ENCODE data around the gene HDAC4.

Gene HDAC4

GRCh38 chr2:239429473-239430350 is 28.9 kb upstream of the HDAC4 start:
- DNase-seq (ENCODE audit: low read depth), result no peak

GRCh38 chr2:239425631-239426030 is 24.8 kb upstream of the HDAC4 start:
- DNase-seq (ENCODE audit: low read depth), result no peak

- no peak for DNase-seq (ENCODE audit: low read depth)
These were observed 23.7 kb upstream of the HDAC4 start for GRCh38 chr2:239424337-239425045.

DNA sequence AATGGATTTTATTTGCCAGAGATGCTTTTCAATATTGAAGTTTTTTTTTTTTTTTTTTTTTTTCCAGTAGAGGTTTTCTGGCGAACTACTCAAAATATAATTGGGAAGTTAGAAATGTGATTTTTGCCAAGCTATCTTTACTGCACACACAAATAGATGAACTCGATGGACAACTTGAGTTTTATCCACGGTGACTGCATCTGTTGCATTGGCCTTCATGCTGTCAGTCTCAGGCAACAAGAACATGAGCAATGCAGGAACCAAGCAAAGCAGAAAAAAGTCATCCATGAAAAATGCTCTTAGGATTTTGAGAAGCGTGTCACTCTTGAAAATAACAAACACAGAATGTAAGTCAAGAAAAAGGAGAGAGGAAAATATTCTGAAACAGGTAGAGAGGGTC is 22.7 kb upstream of the HDAC4 start:
- no peak for DNase-seq (ENCODE audit: low read depth)

DNA sequence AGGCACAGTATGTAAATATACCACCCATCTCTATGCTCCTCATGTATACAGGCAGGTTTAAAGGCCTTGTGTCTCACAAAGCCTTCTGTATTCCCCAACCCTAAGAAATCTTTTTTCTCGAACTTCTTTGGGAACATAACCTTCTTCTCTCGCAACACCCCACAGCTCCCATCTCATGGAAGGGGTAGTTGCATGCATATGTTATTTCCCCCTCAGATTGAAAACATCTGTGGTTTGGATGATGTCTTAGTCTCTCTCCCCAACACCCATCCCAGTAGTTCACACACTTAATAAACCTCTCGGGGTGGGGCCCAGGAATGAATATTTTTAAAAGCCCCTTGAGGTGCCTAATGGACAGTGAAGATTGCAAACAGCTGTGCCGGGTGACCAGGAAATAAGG is 21.0 kb upstream of the HDAC4 start:
- DNase-seq (ENCODE audit: low read depth), result no peak

- DNase-seq (ENCODE audit: low read depth), result no peak
These were observed 19.3 kb upstream of the HDAC4 start for GRCh38 chr2:239420082-239420481.

DNA sequence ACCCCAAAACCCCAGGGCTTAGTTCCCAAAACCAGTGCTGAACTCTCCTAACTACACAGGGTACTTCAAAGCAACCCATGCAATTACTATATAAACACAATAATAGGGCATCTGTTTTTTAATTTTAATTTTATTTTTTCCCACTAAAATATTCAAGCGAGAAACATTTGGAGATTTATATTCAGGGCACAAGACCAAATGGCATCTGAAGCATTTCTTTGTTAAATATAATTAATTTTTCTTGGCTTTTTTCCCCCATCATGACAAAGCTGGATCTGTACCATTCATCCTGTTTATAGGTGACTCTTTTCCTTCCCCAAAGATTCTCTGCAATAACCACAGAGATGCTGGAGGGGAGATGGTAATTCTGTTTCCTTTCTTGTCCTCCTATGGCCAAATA is 18.1 kb upstream of the HDAC4 start:
- no peak for DNase-seq (ENCODE audit: low read depth)

GRCh38 chr2:239412905-239413603 is 12.2 kb upstream of the HDAC4 start:
- no peak for DNase-seq (ENCODE audit: low read depth)

DNA sequence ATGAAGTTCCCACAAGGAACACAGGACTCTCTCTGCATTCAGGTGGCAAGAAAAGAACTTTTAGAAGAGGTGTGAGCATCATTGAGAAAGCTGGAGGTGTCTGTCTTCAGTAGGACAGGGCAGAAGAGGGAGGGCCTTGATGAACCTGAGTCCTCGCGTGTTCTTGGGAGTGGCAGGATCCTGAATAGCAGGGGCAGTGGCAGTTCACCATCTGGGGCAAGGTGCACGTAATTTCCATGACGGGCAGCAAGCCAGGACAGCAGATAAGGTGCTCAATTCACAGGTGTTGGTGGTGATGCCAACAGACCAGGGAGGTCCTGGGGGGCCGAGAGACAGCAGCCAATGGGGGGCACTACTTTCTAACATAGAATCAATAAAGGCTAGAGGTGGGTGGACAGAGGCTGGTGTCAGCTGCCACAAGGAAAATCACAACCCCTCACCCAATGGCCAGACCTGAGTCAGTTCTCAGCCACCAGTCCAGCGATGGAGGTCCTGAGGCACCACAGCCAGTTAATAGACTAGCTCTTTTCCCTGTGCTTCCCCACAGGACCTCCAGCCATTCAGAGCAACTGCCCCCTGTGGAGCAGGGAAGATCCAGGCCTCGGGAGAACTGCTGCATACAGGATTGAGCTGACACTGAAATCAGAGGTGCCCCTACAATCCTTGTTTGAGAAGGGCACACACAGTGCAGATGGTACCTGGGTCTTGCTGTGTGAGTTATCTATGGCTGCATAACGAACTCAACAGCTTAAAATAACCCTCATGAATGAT is 10.9 kb upstream of the HDAC4 start:
- DNase-seq (ENCODE audit: low read depth), result no peak

DNA sequence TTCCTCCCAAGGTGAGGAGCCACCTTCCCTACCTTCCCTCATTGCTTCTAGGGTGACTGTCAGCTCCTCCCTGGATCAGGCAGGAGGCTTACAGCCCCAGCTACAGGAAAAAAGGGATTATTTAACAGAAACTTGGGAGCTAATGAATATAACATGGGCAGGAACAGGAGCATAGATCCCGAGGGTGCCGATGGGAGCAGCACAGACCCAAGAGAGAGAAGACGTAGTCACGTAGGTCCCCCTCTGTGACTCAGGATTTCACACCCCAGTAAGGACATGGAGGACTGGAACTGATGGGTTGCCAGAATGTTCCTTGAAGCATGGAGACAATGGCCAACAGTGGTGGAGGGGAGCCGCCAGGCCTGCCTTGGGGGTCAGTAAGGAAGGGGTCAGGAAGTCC is 10.3 kb upstream of the HDAC4 start:
- no peak for DNase-seq (ENCODE audit: low read depth)

DNA sequence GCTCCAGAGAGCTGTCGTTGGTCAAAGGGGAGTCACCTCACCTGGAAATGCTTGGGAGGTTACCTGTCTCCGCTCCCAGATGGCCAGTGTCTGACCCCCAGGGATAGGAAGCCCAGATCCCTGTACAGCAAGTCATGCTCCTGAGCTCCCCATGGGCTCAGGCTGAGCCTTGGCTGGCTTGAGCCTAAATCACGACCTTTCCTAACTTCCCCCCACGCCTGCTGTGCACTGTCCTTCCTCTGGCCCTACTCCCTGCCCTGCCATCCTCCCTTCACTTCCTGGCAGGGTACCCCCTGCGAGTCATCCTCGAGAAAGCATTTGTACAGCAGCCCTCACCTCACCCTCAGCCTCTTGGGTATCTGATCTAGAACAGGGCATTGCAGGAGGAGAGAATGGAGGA is 9.2 kb upstream of the HDAC4 start:
- no peak for DNase-seq (ENCODE audit: low read depth)

DNA sequence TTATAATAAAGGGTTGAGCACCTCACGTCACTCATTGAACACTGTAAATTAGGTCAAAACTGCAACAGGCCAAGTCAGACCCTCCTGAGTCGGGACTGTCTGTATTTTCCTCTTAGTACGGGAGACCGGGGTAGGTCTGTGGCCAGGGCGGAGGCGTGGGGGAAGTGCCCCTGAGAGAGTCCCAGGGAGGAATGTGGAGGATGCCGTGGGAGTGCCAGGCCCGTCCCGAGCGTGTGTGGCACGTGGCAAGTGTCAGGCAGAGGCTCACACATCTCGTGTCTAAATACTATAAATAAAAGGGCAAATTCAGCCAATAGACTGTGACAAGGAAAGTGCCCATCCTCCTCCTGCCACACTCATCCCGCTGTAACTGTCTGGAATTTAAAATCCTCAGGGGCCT is 6.3 kb upstream of the HDAC4 start:
- no peak for DNase-seq (ENCODE audit: low read depth)

GRCh38 chr2:239406316-239406995 is 5.6 kb upstream of the HDAC4 start:
- no peak for DNase-seq (ENCODE audit: low read depth)

DNA sequence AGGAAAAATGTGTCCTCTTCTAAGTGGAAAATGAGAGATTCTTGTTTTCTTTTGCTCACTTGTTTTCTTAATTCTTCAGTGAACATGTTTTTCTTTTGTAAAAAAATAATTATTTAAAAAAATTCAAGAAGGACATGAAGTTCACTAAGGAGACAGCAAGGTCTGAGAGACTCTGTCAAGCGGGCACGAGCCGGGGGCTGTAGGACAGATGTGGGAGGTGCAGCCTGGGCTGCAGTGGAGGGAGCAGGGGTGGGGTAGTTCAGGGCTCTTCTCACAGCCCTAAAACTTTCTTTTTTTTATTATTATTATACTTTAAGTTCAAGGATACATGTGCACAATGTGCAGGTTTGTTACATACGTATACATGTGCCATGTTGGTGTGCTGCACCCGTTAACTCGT is 4.3 kb upstream of the HDAC4 start:
- no peak for DNase-seq (ENCODE audit: low read depth)

- no peak for DNase-seq (ENCODE audit: low read depth)
These were observed 1.8 kb upstream of the HDAC4 start for GRCh38 chr2:239402666-239403065.

DNA sequence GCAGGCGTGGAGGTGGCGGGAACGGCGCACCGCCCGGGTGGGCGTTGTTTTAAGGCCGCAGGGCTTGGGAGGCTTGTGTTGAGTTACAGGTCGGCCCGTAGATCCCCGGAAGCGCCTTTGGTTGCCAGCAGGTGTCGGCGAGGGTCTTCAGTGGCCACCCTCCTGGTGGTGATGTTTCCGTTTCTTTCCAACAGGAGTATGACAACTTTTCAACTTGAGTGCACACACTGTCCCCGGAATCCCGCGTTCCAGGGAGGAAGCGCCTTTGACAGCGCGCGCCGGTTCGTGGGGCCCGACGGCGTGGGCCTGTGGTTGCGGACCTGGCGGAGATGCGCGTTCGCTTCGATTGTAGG is 1.0 kb upstream of the HDAC4 start:
- DNase-seq (ENCODE audit: low read depth), result peak; percentile 33

GRCh38 chr2:239401067-239401880 is 454 bp upstream of the HDAC4 start:
- DNase-seq (ENCODE audit: low read depth), result peak; percentile 95

GRCh38 chr2:239399921-239400595 is 762 bp downstream of the HDAC4 start:
- DNase-seq (ENCODE audit: low read depth), result no peak

DNA sequence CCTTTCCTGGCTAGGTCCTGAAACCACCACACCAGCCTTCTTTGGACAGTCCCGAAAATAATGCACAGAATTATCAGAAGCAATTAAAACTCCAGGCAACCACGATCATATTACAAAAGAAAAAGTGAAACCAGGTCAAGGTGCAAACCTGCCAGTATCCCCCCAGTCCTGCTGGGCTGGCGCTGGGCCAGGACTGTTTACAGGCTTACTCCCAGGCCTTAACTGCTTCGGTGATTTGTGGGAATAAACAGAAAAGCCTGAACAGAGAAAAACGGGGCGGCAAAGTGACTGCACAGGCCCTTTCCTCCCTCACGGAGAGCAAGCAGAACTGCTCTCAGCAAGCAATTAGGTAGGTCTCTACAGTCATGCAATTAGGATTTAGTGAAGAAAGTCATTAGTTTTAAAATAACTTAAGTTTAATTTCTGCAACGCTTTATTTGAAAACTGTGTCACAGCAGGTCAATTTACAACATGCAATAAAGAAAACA is 1.3 kb downstream of the HDAC4 start:
- DNase-seq (ENCODE audit: low read depth), result no peak

GRCh38 chr2:239398521-239398921 is 2.3 kb downstream of the HDAC4 start:
- no peak for DNase-seq (ENCODE audit: low read depth)
